H1 (cell line): ENCODE measurements around the gene UGGT2. TPM values are rescaled to one million over a fixed set of nuclear protein-coding genes. Genes with fewer than 3 reads are reported as not detected.
A peak's percentile ranks its signal among the peaks of the same experiment; 100 is the strongest.

ENCODE experiments used
- CREB1 ChIP-seq: IDR thresholded peaks from 2 replicates; pipeline ENCODE4 v1.6.1; 2012; ENCODE audit warnings: inconsistent platforms
- FOSL1 ChIP-seq: IDR thresholded peaks from 2 replicates; pipeline ENCODE4 v1.6.1; 2011; ENCODE audit warnings: mild to moderate bottlenecking, low read depth, low read length, moderate library complexity; ENCODE audit not compliant: insufficient read depth
- GABPA ChIP-seq: IDR thresholded peaks from 2 replicates; pipeline ENCODE4 v1.6.1; 2011; ENCODE audit warnings: mild to moderate bottlenecking, low read length, moderate library complexity, borderline replicate concordance; ENCODE audit not compliant: insufficient read depth
- SIN3A ChIP-seq, 2 experiments: IDR thresholded peaks in 1 of 2; conservative IDR thresholded peaks in 1 of 2; 2 replicates each; pipeline ENCODE4 v1.6.1; 2011 to 2012; ENCODE audit warnings: low read length in 2 of 2, improper control_type of control experiment in 1 of 2, low read depth in 1 of 2, mild to moderate bottlenecking in 1 of 2
- SIX5 ChIP-seq: IDR thresholded peaks from 2 replicates; pipeline ENCODE4 v1.6.1; 2011; ENCODE audit warnings: mild to moderate bottlenecking, low read depth, low read length
- polyA plus RNA-seq, 7 experiments: library from polyadenylated mRNA; depleted of rRNA in 3 of 7; stranded (reverse) in 5 of 7; unstranded in 2 of 7; fragments of >200 nt in 5 of 7; fragments of 200-250 nt in 2 of 7; gene quantifications; 1 replicate in 5 of 7; 2 replicates in 1 of 7; 4 replicates in 1 of 7; pipeline versions ENCODE4 v1.2.1 to v1.2.3, GENCODE V29; 2011 to 2013; ENCODE audit warnings: missing spikeins in 2 of 7, mixed read lengths in 2 of 7
- total RNA-seq: library from RNA; stranded (reverse); fragmentation: NEBNext Ultra II Directional; extraction: Animal tissue kit (Norgen Biotek cat#: 25700); gene quantifications from 2 replicates; pipeline ENCODE4 v1.2.1, GENCODE V29; 2021
- TF ChIP-seq, protein P1 (sequence below): fragments of 300-600 bp; sonication (generic); IDR thresholded peaks from 2 replicates; pipeline ENCODE4 v1.7.1; 2012; ENCODE audit warnings: low read length, moderate library complexity, mild to moderate bottlenecking, inconsistent platforms; ENCODE audit not compliant: insufficient replicate concordance

The UGGT2 gene
- total and polyA plus RNA-seq, 2 of the 8 experiments (the other 6 are each of a cell fraction or from before 2014, with no cell fraction given): 5.9 to 25.1 TPM

DNA sequence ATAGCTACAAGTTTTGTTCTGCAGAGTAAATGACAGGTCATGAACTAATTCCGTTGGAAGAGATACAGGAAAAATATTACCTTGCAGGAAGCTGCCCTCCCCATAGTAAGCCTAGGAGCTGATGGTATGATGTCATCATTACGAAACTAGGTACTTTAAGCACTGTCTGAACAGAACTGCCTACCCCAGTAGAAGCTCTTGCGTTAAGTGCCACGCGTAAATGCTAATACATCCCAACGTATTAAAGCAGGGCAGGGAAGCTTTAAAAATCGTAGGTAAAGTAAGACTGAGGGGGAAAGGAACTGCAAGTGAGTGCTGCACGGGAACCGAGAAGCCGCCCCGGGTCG lies 572 bp downstream of the UGGT2 start (continued):
- TF ChIP-seq, protein P1, sequence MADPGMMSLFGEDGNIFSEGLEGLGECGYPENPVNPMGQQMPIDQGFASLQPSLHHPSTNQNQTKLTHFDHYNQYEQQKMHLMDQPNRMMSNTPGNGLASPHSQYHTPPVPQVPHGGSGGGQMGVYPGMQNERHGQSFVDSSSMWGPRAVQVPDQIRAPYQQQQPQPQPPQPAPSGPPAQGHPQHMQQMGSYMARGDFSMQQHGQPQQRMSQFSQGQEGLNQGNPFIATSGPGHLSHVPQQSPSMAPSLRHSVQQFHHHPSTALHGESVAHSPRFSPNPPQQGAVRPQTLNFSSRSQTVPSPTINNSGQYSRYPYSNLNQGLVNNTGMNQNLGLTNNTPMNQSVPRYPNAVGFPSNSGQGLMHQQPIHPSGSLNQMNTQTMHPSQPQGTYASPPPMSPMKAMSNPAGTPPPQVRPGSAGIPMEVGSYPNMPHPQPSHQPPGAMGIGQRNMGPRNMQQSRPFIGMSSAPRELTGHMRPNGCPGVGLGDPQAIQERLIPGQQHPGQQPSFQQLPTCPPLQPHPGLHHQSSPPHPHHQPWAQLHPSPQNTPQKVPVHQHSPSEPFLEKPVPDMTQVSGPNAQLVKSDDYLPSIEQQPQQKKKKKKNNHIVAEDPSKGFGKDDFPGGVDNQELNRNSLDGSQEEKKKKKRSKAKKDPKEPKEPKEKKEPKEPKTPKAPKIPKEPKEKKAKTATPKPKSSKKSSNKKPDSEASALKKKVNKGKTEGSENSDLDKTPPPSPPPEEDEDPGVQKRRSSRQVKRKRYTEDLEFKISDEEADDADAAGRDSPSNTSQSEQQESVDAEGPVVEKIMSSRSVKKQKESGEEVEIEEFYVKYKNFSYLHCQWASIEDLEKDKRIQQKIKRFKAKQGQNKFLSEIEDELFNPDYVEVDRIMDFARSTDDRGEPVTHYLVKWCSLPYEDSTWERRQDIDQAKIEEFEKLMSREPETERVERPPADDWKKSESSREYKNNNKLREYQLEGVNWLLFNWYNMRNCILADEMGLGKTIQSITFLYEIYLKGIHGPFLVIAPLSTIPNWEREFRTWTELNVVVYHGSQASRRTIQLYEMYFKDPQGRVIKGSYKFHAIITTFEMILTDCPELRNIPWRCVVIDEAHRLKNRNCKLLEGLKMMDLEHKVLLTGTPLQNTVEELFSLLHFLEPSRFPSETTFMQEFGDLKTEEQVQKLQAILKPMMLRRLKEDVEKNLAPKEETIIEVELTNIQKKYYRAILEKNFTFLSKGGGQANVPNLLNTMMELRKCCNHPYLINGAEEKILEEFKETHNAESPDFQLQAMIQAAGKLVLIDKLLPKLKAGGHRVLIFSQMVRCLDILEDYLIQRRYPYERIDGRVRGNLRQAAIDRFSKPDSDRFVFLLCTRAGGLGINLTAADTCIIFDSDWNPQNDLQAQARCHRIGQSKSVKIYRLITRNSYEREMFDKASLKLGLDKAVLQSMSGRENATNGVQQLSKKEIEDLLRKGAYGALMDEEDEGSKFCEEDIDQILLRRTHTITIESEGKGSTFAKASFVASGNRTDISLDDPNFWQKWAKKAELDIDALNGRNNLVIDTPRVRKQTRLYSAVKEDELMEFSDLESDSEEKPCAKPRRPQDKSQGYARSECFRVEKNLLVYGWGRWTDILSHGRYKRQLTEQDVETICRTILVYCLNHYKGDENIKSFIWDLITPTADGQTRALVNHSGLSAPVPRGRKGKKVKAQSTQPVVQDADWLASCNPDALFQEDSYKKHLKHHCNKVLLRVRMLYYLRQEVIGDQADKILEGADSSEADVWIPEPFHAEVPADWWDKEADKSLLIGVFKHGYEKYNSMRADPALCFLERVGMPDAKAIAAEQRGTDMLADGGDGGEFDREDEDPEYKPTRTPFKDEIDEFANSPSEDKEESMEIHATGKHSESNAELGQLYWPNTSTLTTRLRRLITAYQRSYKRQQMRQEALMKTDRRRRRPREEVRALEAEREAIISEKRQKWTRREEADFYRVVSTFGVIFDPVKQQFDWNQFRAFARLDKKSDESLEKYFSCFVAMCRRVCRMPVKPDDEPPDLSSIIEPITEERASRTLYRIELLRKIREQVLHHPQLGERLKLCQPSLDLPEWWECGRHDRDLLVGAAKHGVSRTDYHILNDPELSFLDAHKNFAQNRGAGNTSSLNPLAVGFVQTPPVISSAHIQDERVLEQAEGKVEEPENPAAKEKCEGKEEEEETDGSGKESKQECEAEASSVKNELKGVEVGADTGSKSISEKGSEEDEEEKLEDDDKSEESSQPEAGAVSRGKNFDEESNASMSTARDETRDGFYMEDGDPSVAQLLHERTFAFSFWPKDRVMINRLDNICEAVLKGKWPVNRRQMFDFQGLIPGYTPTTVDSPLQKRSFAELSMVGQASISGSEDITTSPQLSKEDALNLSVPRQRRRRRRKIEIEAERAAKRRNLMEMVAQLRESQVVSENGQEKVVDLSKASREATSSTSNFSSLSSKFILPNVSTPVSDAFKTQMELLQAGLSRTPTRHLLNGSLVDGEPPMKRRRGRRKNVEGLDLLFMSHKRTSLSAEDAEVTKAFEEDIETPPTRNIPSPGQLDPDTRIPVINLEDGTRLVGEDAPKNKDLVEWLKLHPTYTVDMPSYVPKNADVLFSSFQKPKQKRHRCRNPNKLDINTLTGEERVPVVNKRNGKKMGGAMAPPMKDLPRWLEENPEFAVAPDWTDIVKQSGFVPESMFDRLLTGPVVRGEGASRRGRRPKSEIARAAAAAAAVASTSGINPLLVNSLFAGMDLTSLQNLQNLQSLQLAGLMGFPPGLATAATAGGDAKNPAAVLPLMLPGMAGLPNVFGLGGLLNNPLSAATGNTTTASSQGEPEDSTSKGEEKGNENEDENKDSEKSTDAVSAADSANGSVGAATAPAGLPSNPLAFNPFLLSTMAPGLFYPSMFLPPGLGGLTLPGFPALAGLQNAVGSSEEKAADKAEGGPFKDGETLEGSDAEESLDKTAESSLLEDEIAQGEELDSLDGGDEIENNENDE: no peak
- TF ChIP-seq FOSL1: no peak
- TF ChIP-seq SIN3A (conservative IDR thresholded peaks at IDR 0.05 in 1 of 2, IDR thresholded peaks at IDR 0.05 in 1 of 2; ENCODE audit: low read depth in 1 of 2, low read length in 2 of 2): no peak
- TF ChIP-seq SIX5: no peak
- no peak for TF ChIP-seq GABPA
- TF ChIP-seq CREB1: peak; percentile 53; the same call in 1 of the 2 replicates
